ENCODE results near the gene SDR42E1.

The SDR42E1 gene

GRCh38 chr16:82037666-82038065 is 26.4 kb upstream of the SDR42E1 start:
- Histone ChIP-seq H3K27me3 (ENCODE audit: control insufficient read depth, insufficient read depth, low read length) (no peaks in the 10 kb centered on the region), H3K9me3 (ENCODE audit: control insufficient read depth, insufficient read depth, low read length) (no peaks in the 10 kb centered on the region), H3K4me3 (ENCODE audit: low read length) (no peak overlapping the region), H3K4me1 (ENCODE audit: control insufficient read depth, insufficient read depth, low read length) (no peaks in the 10 kb centered on the region; the same call in 1 of the 2 replicates), H3K36me3 (ENCODE audit: control insufficient read depth, insufficient read depth, low read length) (no peaks in the 10 kb centered on the region), H3K27ac (ENCODE audit: low read length) (no peak overlapping the region)
- no peak for DNase-seq (ENCODE audit: low read depth, low spot score)
- WGBS (ENCODE audit: insufficient coverage, insufficient read length) = no CpG with 5 or more reads among the region's 2 CpGs

GRCh38 chr16:82037251-82037650 is 26.0 kb upstream of the SDR42E1 start:
- H3K27me3 ChIP-seq (ENCODE audit: control insufficient read depth, insufficient read depth, low read length) = no peaks in the 10 kb centered on the region
- no peak for DNase-seq (ENCODE audit: low read depth, low spot score)
- H3K27ac ChIP-seq (ENCODE audit: low read length) = no peak overlapping the region
- no peaks in the 10 kb centered on the region; the same call in 1 of the 2 replicates for H3K4me1 ChIP-seq (ENCODE audit: control insufficient read depth, insufficient read depth, low read length)
- no peaks in the 10 kb centered on the region for H3K36me3 ChIP-seq (ENCODE audit: control insufficient read depth, insufficient read depth, low read length)
- WGBS (ENCODE audit: insufficient coverage, insufficient read length) = no CpG with 5 or more reads among the region's 4 CpGs
- no peaks in the 10 kb centered on the region for H3K9me3 ChIP-seq (ENCODE audit: control insufficient read depth, insufficient read depth, low read length)
- no peak overlapping the region for H3K4me3 ChIP-seq (ENCODE audit: low read length)

- Histone ChIP-seq H3K9me3 (ENCODE audit: control insufficient read depth, insufficient read depth, low read length) (no peaks in the 10 kb centered on the region), H3K36me3 (ENCODE audit: control insufficient read depth, insufficient read depth, low read length) (no peaks in the 10 kb centered on the region), H3K4me1 (ENCODE audit: control insufficient read depth, insufficient read depth, low read length) (no peaks in the 10 kb centered on the region), H3K27me3 (ENCODE audit: control insufficient read depth, insufficient read depth, low read length) (no peaks in the 10 kb centered on the region), H3K4me3 (ENCODE audit: low read length) (no peak within 1 kb of the TSS), H3K27ac (ENCODE audit: low read length) (no peak within 1 kb of the TSS)
- no peak for DNase-seq (ENCODE audit: low read depth, low spot score)
- WGBS (ENCODE audit: insufficient coverage, insufficient read length) = no CpG with 5 or more reads among the region's 6 CpGs
Measured at GRCh38 chr16:82034981-82035612, 23.8 kb upstream of the SDR42E1 start, which contains the start of gene HSD17B2. HSD17B2 (plus strand) TSS chr16:82035253; CDS start chr16:82035425, 172 bp downstream.

- Histone ChIP-seq H3K27me3 (ENCODE audit: control insufficient read depth, insufficient read depth, low read length) (no peaks in the 10 kb centered on the region), H3K27ac (ENCODE audit: low read length) (no peak overlapping the region)
- DNase-seq (ENCODE audit: low read depth, low spot score) = no peak
Measured at GRCh38 chr16:82033683-82034300, 22.5 kb upstream of the SDR42E1 start.

GRCh38 chr16:82033006-82033405 is 21.7 kb upstream of the SDR42E1 start:
- H3K4me1 ChIP-seq (ENCODE audit: control insufficient read depth, insufficient read depth, low read length) = no peaks in the 10 kb centered on the region
- H3K27me3 ChIP-seq (ENCODE audit: control insufficient read depth, insufficient read depth, low read length) = no peaks in the 10 kb centered on the region
- no peaks in the 10 kb centered on the region for H3K9me3 ChIP-seq (ENCODE audit: control insufficient read depth, insufficient read depth, low read length)
- no CpG with 5 or more reads among the region's 6 CpGs for WGBS (ENCODE audit: insufficient coverage, insufficient read length)
- DNase-seq (ENCODE audit: low read depth, low spot score) = no peak
- no peak overlapping the region for H3K27ac ChIP-seq (ENCODE audit: low read length)
- H3K4me3 ChIP-seq (ENCODE audit: low read length) = no peak overlapping the region
- no peaks in the 10 kb centered on the region for H3K36me3 ChIP-seq (ENCODE audit: control insufficient read depth, insufficient read depth, low read length)

More at GRCh38 chr16:82033683-82034300, 22.5 kb upstream of the SDR42E1 start:
- H3K4me1 ChIP-seq (ENCODE audit: control insufficient read depth, insufficient read depth, low read length) = no peaks in the 10 kb centered on the region
- no peaks in the 10 kb centered on the region for H3K9me3 ChIP-seq (ENCODE audit: control insufficient read depth, insufficient read depth, low read length)
- H3K36me3 ChIP-seq (ENCODE audit: control insufficient read depth, insufficient read depth, low read length) = no peaks in the 10 kb centered on the region
- H3K4me3 ChIP-seq (ENCODE audit: low read length) = no peak overlapping the region
- no CpG with 5 or more reads among the region's 8 CpGs for WGBS (ENCODE audit: insufficient coverage, insufficient read length)

- DNase-seq (ENCODE audit: low read depth, low spot score) = no peak
- H3K27ac ChIP-seq (ENCODE audit: low read length) = no peak overlapping the region
- no CpG with 5 or more reads among the region's 13 CpGs for WGBS (ENCODE audit: insufficient coverage, insufficient read length)
- H3K4me3 ChIP-seq (ENCODE audit: low read length) = no peak overlapping the region
- no peaks in the 10 kb centered on the region for H3K4me1 ChIP-seq (ENCODE audit: control insufficient read depth, insufficient read depth, low read length)
- H3K36me3 ChIP-seq (ENCODE audit: control insufficient read depth, insufficient read depth, low read length) = no peaks in the 10 kb centered on the region
- no peaks in the 10 kb centered on the region for H3K9me3 ChIP-seq (ENCODE audit: control insufficient read depth, insufficient read depth, low read length)
- no peaks in the 10 kb centered on the region for H3K27me3 ChIP-seq (ENCODE audit: control insufficient read depth, insufficient read depth, low read length)
Measured at GRCh38 chr16:82031116-82032084, 20.1 kb upstream of the SDR42E1 start.

GRCh38 chr16:82027629-82028064 is 16.4 kb upstream of the SDR42E1 start:
- no peaks in the 10 kb centered on the region for H3K4me1 ChIP-seq (ENCODE audit: control insufficient read depth, insufficient read depth, low read length)
- no peaks in the 10 kb centered on the region for H3K36me3 ChIP-seq (ENCODE audit: control insufficient read depth, insufficient read depth, low read length)
- DNase-seq (ENCODE audit: low read depth, low spot score) = no peak
- no peaks in the 10 kb centered on the region for H3K27me3 ChIP-seq (ENCODE audit: control insufficient read depth, insufficient read depth, low read length)
- H3K9me3 ChIP-seq (ENCODE audit: control insufficient read depth, insufficient read depth, low read length) = no peaks in the 10 kb centered on the region
- no CpG with 5 or more reads among the region's 7 CpGs for WGBS (ENCODE audit: insufficient coverage, insufficient read length)
- no peak overlapping the region for H3K27ac ChIP-seq (ENCODE audit: low read length)
- no peak overlapping the region for H3K4me3 ChIP-seq (ENCODE audit: low read length)

- DNase-seq (ENCODE audit: low read depth, low spot score) = no peak
- H3K4me1 ChIP-seq (ENCODE audit: control insufficient read depth, insufficient read depth, low read length) = no peaks in the 10 kb centered on the region
- no peak overlapping the region for H3K4me3 ChIP-seq (ENCODE audit: low read length)
- no peaks in the 10 kb centered on the region for H3K27me3 ChIP-seq (ENCODE audit: control insufficient read depth, insufficient read depth, low read length)
- H3K36me3 ChIP-seq (ENCODE audit: control insufficient read depth, insufficient read depth, low read length) = no peaks in the 10 kb centered on the region
- WGBS (ENCODE audit: insufficient coverage, insufficient read length) = no CpG with 5 or more reads among the region's 4 CpGs
- H3K9me3 ChIP-seq (ENCODE audit: control insufficient read depth, insufficient read depth, low read length) = no peaks in the 10 kb centered on the region
- H3K27ac ChIP-seq (ENCODE audit: low read length) = no peak overlapping the region
Measured at GRCh38 chr16:82024883-82025282, 13.6 kb upstream of the SDR42E1 start.

GRCh38 chr16:82024316-82024715 is 13.0 kb upstream of the SDR42E1 start:
- DNase-seq (ENCODE audit: low read depth, low spot score) = no peak
- Histone ChIP-seq H3K4me3 (ENCODE audit: low read length) (no peak overlapping the region), H3K27ac (ENCODE audit: low read length) (no peak overlapping the region), H3K9me3 (ENCODE audit: control insufficient read depth, insufficient read depth, low read length) (no peaks in the 10 kb centered on the region), H3K27me3 (ENCODE audit: control insufficient read depth, insufficient read depth, low read length) (no peaks in the 10 kb centered on the region), H3K4me1 (ENCODE audit: control insufficient read depth, insufficient read depth, low read length) (no peaks in the 10 kb centered on the region), H3K36me3 (ENCODE audit: control insufficient read depth, insufficient read depth, low read length) (no peaks in the 10 kb centered on the region)
- no CpG with 5 or more reads among the region's 1 CpG for WGBS (ENCODE audit: insufficient coverage, insufficient read length)

- Histone ChIP-seq H3K4me1 (ENCODE audit: control insufficient read depth, insufficient read depth, low read length) (no peaks in the 10 kb centered on the region), H3K27me3 (ENCODE audit: control insufficient read depth, insufficient read depth, low read length) (no peaks in the 10 kb centered on the region), H3K4me3 (ENCODE audit: low read length) (no peak overlapping the region), H3K36me3 (ENCODE audit: control insufficient read depth, insufficient read depth, low read length) (no peaks in the 10 kb centered on the region), H3K9me3 (ENCODE audit: control insufficient read depth, insufficient read depth, low read length) (no peaks in the 10 kb centered on the region), H3K27ac (ENCODE audit: low read length) (no peak overlapping the region)
- no CpG with 5 or more reads among the region's 7 CpGs for WGBS (ENCODE audit: insufficient coverage, insufficient read length)
- no peak for DNase-seq (ENCODE audit: low read depth, low spot score)
Measured at GRCh38 chr16:82023206-82023605, 11.9 kb upstream of the SDR42E1 start.
